GM20000 (cell line): ENCODE measurements around the gene ADGRD1.

Source experiments
- DNase-seq: peaks from one replicate; pipeline ENCODE4 v3.0.0; 2012; ENCODE audit warnings: low spot score
- CTCF ChIP-seq: IDR thresholded peaks from 2 replicates; pipeline ENCODE4 v1.5.1; 2012; ENCODE audit warnings: mild to moderate bottlenecking, control low read depth; ENCODE audit errors: extremely low read depth, missing control alignments

The ADGRD1 gene

GRCh38 chr12:130966443-130967030 is 12.8 kb downstream of the ADGRD1 start:
- no peak for TF ChIP-seq CTCF
- no peak for DNase-seq

DNA sequence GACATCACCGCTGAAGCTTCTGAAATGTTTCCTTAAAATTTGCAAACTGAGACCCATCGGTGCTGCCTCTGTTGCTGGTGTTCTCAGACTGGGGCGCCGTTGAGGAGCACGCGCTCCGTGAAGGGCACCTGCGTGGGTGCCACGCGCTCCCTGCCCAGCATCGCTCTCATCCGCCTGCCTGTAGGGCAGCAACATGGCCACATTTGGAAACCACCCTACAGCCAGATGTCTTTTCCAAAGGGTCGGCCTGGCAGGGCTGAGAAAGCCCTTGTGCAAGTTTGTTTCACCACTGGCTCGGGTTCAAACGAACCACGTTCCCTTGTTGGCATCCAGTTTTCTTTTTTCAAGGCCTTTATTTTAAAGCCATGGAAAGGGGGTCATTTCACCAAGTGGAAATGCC is 13.9 kb downstream of the ADGRD1 start:
- DNase-seq: no peak
- TF ChIP-seq CTCF: no peak

DNA sequence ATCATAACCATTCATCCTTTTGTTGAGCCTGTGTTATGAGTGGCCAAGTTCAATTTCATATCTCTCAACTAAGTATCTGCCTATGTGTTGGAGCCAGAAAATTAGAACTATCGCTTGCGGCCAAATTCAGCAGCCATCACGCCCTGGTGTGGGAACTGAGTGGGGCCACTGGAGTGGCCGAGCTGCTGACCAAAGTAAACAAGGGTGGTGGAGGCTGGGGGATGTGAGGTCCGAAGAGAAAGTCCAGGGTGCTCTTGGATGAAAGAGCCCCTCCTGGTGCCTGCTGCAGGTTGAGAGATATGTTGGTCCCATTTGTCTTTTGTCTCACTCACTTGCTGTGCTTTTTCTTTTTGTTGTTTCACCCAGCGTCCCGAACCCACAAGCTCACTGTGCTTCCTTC is 14.9 kb downstream of the ADGRD1 start:
- no peak for TF ChIP-seq CTCF
- DNase-seq: no peak

DNA sequence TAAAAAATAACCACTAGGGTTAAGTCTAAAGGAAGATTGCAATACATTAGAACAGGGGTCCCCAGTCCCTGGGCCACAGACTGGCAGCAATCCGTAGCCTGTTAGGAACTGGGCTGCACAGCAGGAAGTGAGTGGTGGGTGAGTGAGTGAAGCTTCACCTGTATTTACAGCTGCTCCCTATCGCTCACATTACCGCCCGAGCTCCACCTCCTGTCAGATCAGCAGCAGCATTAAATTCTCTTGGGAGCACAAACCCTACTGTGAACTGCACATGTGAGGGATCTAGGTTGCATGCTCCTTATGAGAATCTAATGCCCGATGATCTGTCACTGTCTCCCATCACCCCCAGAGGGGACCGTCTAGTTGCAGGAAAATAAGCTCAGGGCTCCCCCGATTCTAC is 15.5 kb downstream of the ADGRD1 start:
- no peak for TF ChIP-seq CTCF
- DNase-seq: no peak

DNA sequence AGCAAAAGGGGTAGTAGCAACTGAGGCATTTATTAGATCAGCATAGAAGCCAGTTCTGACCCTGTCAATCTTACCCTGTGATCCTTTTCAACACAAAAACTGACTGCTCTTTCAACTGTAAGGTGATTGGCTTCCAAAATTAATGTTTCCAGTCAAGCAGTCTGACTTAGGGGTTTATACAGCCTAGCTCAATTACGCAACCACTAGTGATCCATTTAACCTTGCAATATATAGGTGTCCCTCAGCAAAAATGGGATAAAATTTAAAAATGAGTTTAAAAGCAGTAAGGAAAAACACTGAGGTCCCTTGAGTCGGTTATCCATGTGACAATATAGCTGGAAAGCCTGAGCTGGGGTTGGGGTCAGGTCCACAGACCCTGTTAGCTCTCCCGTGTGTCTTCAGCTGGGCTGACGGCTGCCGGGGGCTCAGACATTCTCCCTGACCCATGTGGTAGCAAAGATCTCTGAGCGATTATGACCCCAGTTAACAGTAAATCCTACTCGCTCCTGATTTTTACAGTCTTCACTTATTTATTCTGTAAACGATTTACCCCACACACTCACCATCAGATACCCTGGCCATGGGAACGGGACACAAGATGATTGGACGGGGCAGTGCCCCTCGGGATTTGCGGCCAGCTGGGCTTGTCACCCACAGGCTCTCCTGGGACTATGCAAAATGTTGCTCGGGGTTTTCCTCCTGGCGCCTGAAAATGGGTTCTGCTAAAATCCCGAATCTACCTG is 16.6 kb downstream of the ADGRD1 start:
- no peak for TF ChIP-seq CTCF
- DNase-seq: peak; percentile 40

DNA sequence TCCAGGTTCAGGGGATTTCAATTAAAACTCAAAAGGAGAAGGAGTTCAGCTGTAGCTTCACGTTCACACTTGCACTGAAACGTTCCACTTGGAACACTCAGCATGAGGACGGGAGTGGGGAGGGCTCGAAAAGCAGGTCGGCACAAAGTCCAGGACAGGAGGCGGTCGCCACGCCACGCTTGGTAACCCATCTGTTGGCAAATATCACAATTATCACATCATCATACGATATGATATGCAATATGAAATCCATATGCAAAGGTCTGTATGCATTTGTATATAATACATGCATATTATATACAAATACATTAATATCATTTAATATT is 17.2 kb downstream of the ADGRD1 start:
- no peak for TF ChIP-seq CTCF
- DNase-seq: no peak

- DNase-seq: no peak
- TF ChIP-seq CTCF: no peak
Observed at GRCh38 chr12:130971925-130972585, 18.3 kb downstream of the ADGRD1 start.
